Brain microvascular endothelial cell (primary cell): ENCODE measurements around the gene TMEM131.

Experiments
- DNase-seq: peaks from one replicate; pipeline ENCODE4 v3.0.0-alpha.2; 2020
- H3K27ac ChIP-seq: fragments of 250-450 bp; sonication (Bioruptor Pico); 2 replicates; pipeline ENCODE4 v1.5.1; 2020; ENCODE audit warnings: mild to moderate bottlenecking, moderate library complexity
- H3K27me3 ChIP-seq: fragments of 250-450 bp; sonication (Bioruptor Pico); replicated peaks from 2 replicates; pipeline ENCODE4 v1.5.1; 2020; ENCODE audit warnings: mild to moderate bottlenecking
- H3K36me3 ChIP-seq: fragments of 250-450 bp; sonication (Bioruptor Pico); replicated peaks from 2 replicates; pipeline ENCODE4 v1.5.1; 2020; ENCODE audit warnings: mild to moderate bottlenecking
- H3K4me3 ChIP-seq: 2 replicates; pipeline ENCODE4 v1.5.1; 2011; ENCODE audit warnings: low read depth, mild to moderate bottlenecking, control low read depth, low read length, moderate library complexity
- in situ Hi-C: cut with HindIII; loops from 2 replicates; pipeline ENCODE4 v1.10.0; 2017; ENCODE audit warnings: low sequenced_read_pairs, low pct_ligation_motif_present
- TF ChIP-seq, protein P1 (sequence below): IDR thresholded peaks from 2 replicates; pipeline ENCODE4 v1.5.1; 2011; ENCODE audit warnings: low read depth, mild to moderate bottlenecking, moderate library complexity, low read length, control low read depth, inconsistent platforms; ENCODE audit errors: missing control alignments

TMEM131 gene

DNA sequence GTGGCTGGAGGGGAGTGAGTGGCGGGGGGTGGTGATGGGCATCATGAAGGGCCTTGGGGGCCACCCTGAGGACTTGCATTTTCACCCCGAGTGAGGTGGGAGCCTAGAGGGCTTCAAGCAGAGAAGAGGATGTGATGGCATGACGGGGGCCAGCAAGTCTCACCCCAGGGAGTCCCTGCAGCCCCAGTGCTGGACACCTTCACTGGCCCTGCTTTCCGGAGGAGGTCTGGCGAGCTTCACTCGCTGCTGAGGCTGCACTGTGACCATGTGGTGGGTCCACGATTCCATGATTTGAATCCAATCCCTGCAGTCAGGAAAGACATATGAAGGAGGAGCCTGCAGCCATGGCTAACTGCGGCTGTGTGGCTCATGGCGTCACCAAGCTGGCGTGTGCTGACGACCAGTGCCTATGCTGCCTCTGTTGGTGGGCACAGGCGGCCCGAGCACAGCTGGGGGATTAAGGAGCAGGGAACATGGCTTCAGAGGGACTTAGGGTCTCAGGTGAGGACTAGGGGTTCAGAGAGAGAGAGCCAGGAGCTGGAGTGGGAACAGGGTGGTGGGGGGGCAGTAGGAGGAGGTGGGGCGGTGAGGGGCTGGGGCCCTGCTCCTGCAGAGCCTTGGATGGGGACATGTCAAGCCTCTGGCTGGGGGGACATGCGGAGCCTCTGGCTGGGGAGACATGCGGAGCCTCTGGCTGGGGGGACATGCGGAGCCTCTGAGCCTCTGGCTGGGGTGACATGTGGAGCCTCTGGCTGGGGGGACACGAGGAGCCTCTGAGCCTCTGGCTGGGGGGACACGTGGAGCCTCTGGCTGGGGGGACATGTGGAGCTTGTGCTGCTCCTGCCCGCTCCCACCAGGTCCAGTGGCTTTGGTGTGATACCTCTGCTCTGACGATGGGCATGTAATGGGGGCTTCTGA is 278.8 kb downstream of the TMEM131 start:
- no peaks in the 10 kb centered on the region for H3K36me3 ChIP-seq
- H3K27ac ChIP-seq = no peak overlapping the region
- no peak for DNase-seq
- in situ Hi-C loops = no loop called here
- TF ChIP-seq, protein P1, sequence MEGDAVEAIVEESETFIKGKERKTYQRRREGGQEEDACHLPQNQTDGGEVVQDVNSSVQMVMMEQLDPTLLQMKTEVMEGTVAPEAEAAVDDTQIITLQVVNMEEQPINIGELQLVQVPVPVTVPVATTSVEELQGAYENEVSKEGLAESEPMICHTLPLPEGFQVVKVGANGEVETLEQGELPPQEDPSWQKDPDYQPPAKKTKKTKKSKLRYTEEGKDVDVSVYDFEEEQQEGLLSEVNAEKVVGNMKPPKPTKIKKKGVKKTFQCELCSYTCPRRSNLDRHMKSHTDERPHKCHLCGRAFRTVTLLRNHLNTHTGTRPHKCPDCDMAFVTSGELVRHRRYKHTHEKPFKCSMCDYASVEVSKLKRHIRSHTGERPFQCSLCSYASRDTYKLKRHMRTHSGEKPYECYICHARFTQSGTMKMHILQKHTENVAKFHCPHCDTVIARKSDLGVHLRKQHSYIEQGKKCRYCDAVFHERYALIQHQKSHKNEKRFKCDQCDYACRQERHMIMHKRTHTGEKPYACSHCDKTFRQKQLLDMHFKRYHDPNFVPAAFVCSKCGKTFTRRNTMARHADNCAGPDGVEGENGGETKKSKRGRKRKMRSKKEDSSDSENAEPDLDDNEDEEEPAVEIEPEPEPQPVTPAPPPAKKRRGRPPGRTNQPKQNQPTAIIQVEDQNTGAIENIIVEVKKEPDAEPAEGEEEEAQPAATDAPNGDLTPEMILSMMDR = no peak
- no peak overlapping the region for H3K4me3 ChIP-seq
- no peaks in the 10 kb centered on the region for H3K27me3 ChIP-seq

DNA sequence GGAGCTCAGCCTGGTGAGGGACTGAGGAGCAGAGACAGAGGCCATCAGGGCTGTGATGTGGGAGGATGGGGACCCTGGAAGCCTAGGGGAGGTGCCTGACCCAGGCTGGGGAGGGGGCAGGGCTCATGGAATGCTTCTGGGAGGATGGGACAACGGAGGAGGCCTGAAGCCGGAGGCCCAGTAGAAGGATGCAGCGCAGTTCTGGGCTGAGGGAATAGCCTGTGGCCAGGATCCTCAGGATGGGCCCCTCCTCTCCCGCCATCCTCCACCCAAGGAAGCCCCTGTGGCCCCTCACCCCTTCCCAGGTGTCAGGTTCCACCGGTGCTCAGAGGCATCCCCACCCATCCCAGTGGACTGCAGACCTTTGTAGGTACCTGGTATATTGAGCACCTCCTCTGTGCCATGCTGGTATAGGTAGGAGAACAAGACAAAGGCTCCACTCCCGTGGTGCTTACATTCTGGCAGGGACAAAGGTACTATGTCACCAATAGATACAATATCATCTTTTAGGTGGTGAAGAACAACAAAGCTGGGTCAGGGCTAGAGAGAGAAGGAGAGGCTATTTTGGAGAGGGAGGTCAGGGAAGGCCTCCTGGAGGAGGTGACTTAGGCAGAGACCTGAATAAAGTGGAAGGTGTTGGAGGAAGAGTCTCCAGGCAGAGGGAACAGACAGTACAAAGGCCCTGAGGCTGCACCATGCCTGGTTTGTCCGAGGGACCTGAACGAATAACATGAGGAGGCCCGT is 279.6 kb downstream of the TMEM131 start:
- TF ChIP-seq, protein P1 = no peak
- DNase-seq = no peak
- no peaks in the 10 kb centered on the region for H3K36me3 ChIP-seq
- H3K27me3 ChIP-seq = no peaks in the 10 kb centered on the region
- H3K4me3 ChIP-seq = no peak overlapping the region
- in situ Hi-C loops = no loop called here
- no peak overlapping the region for H3K27ac ChIP-seq

DNA sequence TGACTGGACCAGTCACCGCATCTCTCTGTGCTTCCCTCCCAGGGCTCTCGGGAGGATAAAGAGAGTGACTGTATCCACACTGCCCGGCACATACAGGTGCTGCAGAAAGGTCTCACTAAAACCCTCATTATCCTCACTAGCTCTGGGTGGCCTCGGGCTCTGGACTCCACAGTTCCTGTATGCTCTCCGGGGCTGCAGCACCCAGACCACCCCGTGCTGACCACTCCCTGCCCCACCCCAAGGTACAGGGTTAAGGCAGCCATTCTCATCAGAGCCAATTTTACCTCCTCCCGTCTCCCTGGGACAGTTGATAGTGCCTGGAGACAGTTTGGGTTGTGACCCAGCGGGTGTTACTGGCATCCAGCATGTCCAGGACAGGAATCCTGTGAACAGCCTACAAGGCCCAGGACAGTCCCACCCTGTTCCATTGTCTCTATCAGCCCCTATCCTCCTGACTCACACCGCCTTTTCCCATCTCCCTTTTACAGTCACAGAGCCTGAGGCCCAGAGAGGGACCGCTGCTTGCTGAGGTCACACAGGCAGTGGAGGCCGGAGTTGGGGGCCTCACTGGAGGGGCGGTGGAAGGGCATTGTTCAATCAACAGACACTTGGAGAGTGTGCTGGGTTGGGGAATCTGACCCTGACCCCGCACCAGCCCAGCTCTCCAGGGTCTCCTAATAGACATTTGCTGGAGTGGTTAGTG is 280.6 kb downstream of the TMEM131 start:
- Histone ChIP-seq H3K27me3 (no peaks in the 10 kb centered on the region), H3K27ac (no peak overlapping the region), H3K36me3 (no peaks in the 10 kb centered on the region), H3K4me3 (no peak overlapping the region)
- DNase-seq = no peak
- TF ChIP-seq, protein P1 = no peak
- in situ Hi-C loops = no loop called here

DNA sequence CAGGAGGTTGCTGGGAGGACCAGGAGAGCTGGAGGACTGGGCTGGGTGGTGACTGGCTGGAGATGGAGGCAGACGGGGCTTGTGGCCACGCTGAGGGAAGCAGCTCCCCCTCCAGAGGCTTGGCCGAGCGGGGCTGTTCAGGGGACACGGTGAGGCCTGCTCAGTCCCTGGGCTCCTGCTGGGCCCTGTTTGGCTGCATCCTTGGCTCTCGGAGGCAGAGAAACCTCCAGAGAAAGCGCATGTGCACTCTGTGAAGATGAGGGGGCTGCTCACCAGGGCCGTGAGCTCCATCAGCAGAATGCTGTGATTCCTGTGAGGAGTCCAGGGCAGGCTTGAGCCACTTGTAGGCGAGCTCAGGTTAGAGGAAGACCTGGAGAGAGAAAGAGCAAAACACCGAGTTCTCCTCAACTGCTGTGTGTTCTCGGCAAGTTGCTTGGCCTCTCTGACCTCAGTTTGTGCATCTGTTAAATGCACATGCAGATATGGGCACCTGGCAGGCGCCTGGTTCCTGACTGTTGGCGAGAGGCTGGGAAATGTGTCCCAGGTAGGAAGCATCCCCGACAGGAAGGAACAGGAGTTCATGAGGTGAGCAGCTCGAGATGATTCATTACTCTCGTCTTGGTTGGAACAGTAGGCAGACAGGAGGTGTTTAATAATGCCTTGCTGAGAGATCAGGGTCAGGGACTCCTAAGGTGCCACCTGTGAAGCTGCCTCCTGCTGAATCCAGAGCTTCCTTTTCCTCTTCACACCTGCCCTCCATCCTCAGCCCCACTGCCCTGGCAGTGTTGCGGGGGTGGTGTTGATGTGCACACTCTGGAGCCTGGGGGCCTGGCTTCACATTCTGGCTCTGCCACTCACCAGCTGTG is 281.4 kb downstream of the TMEM131 start:
- TF ChIP-seq, protein P1 = no peak
- H3K36me3 ChIP-seq = no peaks in the 10 kb centered on the region
- H3K27ac ChIP-seq = no peak overlapping the region
- DNase-seq = no peak
- H3K4me3 ChIP-seq = no peak overlapping the region
- in situ Hi-C loops = no loop called here
- no peaks in the 10 kb centered on the region for H3K27me3 ChIP-seq
